ENCODE data around the gene ZNF526.

Gene ZNF526

DNA sequence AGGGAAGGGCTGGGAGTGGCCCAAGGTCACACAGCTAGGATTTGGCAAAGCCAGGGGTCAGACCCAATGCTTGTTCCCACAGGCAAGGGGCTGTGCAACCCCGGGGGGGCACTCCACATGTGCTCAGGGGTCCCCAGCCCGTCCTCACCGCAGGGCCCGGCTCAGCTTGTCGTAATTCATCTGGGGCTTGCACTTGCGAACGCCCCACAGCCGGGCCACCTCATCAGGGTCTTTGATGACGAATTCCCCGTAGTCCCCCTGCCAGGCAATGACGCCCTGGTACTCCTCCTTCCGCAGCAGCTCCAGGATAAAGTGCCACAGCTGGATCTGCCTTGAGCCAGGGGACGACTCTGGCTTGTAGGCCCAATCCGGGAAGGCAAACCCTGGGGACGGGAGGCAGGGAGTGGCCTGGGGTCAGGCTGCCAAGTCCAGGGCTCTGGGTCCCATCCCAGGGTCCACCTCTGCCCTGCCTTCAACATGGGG lies 30.1 kb downstream of the ZNF526 start:
- TF ChIP-seq, protein P1, sequence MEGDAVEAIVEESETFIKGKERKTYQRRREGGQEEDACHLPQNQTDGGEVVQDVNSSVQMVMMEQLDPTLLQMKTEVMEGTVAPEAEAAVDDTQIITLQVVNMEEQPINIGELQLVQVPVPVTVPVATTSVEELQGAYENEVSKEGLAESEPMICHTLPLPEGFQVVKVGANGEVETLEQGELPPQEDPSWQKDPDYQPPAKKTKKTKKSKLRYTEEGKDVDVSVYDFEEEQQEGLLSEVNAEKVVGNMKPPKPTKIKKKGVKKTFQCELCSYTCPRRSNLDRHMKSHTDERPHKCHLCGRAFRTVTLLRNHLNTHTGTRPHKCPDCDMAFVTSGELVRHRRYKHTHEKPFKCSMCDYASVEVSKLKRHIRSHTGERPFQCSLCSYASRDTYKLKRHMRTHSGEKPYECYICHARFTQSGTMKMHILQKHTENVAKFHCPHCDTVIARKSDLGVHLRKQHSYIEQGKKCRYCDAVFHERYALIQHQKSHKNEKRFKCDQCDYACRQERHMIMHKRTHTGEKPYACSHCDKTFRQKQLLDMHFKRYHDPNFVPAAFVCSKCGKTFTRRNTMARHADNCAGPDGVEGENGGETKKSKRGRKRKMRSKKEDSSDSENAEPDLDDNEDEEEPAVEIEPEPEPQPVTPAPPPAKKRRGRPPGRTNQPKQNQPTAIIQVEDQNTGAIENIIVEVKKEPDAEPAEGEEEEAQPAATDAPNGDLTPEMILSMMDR (IDR thresholded peaks at IDR 0.05) = no peak

GRCh38 chr19:42250666-42251531 lies 30.8 kb downstream of the ZNF526 start:
- TF ChIP-seq, protein P1 (IDR thresholded peaks at IDR 0.05) = no peak

GRCh38 chr19:42251572-42252358 lies 31.7 kb downstream of the ZNF526 start:
- TF ChIP-seq, protein P1 (IDR thresholded peaks at IDR 0.05) = no peak

DNA sequence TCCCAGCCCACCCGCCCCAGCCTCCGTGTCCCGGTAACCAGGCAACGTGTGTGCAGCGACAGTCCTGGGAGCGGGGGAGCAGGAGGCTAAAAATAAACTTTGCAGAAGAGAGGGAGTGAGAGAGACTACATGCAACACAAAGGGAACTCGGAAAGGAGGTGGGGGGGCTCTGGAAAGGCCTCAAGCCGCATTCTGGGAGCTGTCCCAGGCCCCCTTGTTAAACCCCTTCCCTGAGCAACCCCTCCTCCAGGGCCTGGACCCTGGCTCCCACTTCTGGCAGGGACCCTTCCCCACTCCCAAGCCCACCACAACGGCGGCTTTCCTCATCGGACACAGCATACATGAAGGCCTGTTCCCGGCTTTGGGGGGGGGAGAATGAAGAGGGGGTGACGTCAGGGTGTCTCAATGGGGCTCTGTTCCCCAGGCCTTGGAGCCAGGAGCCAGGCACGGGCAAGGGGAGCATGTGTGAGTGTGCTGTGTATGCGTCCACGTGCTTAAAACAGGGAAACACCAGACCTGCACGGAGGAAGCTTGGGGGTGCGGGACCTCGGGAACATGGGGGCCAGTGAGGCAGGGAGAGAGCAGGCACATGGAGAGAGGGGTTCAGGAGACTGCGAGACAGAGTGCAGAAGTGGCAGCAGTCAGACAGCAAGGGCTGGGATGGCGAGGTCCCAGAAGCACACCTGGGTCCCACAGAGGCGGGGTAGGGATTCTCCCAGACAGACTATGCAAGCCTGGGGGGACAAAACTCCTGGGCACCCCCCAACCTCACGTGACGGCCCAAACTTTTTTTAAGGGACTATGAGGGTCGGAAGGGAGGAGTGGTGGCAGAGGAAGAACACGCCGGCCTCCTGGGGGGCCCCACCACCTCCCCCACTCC lies 32.5 kb downstream of the ZNF526 start:
- TF ChIP-seq, protein P1 (IDR thresholded peaks at IDR 0.05) = no peak

DNA sequence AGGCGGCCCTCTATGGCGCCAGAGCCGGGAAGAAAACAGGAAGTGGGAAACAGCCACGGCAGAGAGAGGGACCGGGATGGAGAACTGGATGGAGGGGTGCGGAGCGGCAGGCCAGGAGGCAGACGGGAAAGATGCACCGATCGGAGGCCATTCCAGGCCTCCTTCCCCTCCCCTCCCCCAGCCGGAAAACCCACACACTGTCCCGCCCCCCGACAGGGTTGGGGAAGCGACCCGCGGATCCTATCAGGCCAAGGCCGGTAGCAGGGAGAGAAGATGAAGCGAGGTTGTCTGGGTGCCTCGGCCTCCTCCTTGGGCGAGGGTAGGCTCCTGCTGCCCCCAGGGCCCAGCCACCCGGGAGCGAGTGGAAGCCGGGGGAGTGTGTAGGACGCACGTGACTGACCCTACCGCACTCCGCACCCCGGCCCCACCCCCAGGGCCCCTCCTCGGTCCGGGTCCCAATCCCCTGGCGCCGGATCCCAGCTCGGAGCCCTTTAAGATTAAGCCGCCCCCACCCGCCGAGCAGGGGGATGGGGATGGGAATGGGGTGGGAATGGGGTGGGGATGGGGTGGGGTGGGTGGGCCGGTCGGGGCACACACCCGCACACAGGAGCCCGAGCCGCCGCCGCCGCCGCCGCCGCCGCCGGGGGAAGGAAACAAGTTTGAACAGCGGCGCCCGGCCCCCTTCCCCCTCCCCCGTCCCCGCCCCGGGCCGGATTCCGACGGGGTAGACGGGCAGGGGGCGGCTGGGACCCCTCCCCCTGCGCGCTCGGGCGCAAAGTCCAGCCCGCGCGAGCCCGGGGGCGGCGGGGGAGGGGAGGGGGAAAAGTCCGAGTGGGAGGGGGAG lies 33.4 kb downstream of the ZNF526 start:
- TF ChIP-seq, protein P1 (IDR thresholded peaks at IDR 0.05) = no peak

DNA sequence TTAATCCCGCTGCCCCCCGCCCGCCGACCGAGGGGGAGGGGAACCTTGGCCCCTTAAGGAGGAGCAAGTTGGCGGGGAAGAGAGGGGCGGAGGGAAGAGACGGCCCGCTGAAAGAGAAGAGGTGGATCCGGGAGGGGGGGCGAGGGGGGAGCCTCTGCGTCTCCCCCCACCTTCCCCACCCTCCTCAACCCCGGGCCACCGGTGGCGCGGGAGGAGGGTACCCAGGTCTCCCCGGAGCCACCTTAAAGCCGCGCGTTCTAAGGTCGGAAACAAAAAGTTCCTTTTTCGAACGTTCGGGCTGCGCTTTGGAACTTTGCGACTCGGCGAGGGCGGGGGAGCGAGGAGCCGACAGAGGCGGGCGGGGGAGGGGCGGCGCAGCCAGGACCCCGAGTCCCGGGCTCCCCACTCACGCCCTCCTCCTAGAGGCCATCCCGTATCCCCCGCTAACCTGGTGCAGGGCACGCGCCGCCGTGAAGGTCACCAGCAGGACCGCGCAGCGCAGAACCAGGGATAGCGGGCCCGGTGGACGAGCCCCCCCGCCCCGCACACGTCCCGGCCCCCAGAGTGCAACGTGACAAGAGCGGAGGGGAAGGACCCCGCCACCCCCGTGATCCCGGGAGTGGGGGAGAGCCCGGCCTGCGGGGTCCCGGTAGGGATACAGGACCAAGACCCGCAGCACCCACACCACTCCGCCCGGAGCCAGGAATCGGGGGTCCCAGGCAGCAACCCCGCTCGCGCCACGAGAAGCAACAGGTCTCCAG lies 34.2 kb downstream of the ZNF526 start:
- TF ChIP-seq, protein P1 (IDR thresholded peaks at IDR 0.05) = no peak
